Measurements from ENCODE around the gene MCUR1. TPM values are rescaled to one million over a fixed set of nuclear protein-coding genes. Genes with fewer than 3 reads are reported as not detected.

MCUR1 gene
- total and polyA plus RNA-seq, 10 of the 15 experiments (the other 5 are each of a cell fraction or from before 2014, with no cell fraction given), result 4.4 to 43.9 (median 18.3) TPM

DNA sequence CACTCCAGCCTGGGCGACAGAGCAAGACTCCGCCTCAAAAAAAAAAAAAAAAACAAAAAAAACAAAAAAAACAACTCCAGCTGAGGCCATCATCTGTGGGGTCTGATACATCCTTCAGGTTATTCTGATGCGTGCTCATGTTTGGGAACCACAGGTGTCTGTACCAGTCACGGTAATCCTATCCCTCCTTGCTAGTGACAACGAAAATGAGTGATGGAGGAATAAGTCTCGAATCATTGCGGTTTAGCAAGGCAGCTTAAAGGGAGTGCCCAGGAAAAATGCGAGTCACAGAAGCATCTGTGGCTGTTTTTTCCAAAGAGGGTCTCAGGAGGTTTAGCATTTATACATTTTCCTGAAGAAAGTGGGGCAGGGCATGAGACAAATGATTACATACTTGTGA lies 48.8 kb downstream of the MCUR1 start:
- ChIA-PET CTCF (interaction anchor here (1.5 kb wide), 1 partner anchor 20 kb away, joined by 3 read pairs; no protein-coding TSS in a partner anchor), POLR2A (no interaction called here), SMC1A (ENCODE audit: uncharacterized antibody, unreplicated experiment) (interaction anchor here (1.8 to 2.0 kb wide), 2 partner anchors 37 to 191 kb away, joined by 4 to 6 read pairs; partner anchors contain the start of gene SIRT5), RAD21 (ENCODE audit: unreplicated experiment) (interaction anchor here (0.9 to 1.0 kb wide), 2 partner anchors 151 to 431 kb away, joined by 3 read pairs; partner anchors contain the start of gene NOL7)
- Histone ChIP-seq H3K36me3 (ENCODE audit: control insufficient read depth in 2 of 2, insufficient read depth in 2 of 2, low read length in 1 of 2) (no peaks in the 10 kb centered on the region), H4K20me1 (ENCODE audit: control insufficient read depth, insufficient read depth) (no peaks in the 10 kb centered on the region), H3K4me1 (ENCODE audit: control insufficient read depth, insufficient read depth, low read length) (peaks cover 23% of the 10 kb centered on the region), H3K79me2 (ENCODE audit: control insufficient read depth, insufficient read depth, low read length) (no peaks in the 10 kb centered on the region), H3K4me2 (ENCODE audit: control insufficient read depth, insufficient read depth) (no peak overlapping the region), H3K4me3 (no peak overlapping the region), H3K9me3 (replicated peaks; ENCODE audit: control insufficient read depth, insufficient read depth, low read length) (peaks cover 3% of the 10 kb centered on the region; the same call in 2 of the 3 replicates), H2AFZ (ENCODE audit: control insufficient read depth, low read depth, low read length) (no peak overlapping the region), H3K9ac (ENCODE audit: control insufficient read depth, insufficient read depth, low read length) (no peak overlapping the region), H3K27ac (ENCODE audit: control insufficient read depth, insufficient read depth) (no peak overlapping the region), H3K27me3 (replicated peaks in 1 of 2; ENCODE audit: control insufficient read depth in 2 of 2, insufficient read depth in 2 of 2, low read length in 1 of 2) (peaks cover 0 to 2% of the 10 kb centered on the region in 2 experiments; a peak in 2 of 4 replicates)
- ATAC-seq (no peak), FAIRE-seq (no peak), DNase-seq (ENCODE audit: low read depth, low spot score) (no peak)
- no TSS peak for BruUV-seq (replicated peaks)
- in situ Hi-C loops (cut with MboI), result no loop called here
- intact Hi-C loops (cut with micrococcal nuclease; ENCODE audit: unreplicated experiment), result no loop called here
- TF ChIP-seq DPF2 (IDR thresholded peaks at IDR 0.05) (no peak), NR2C2 (IDR thresholded peaks at IDR 0.05; ENCODE audit: borderline replicate concordance, control insufficient read depth, insufficient read length, low read depth) (no peak), SUZ12 (IDR thresholded peaks at IDR 0.05; ENCODE audit: unreplicated experiment) (no peak), RELA (IDR thresholded peaks at IDR 0.05; ENCODE audit: borderline replicate concordance, partially characterized antibody) (no peak), CBFB (IDR thresholded peaks at IDR 0.05; ENCODE audit: low read depth) (no peak), HDGF (IDR thresholded peaks at IDR 0.05) (no peak), LARP7 (IDR thresholded peaks at IDR 0.05) (no peak), EED (IDR thresholded peaks at IDR 0.05; ENCODE audit: low read depth) (no peak), RCOR1 (conservative IDR thresholded peaks at IDR 0.05; ENCODE audit: low read depth, low read length) (no peak)
- TF ChIP-seq, protein P1, sequence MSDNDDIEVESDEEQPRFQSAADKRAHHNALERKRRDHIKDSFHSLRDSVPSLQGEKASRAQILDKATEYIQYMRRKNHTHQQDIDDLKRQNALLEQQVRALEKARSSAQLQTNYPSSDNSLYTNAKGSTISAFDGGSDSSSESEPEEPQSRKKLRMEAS (IDR thresholded peaks at IDR 0.05; ENCODE audit: low read depth, low read length), result no peak
- TF ChIP-seq, protein P2, sequence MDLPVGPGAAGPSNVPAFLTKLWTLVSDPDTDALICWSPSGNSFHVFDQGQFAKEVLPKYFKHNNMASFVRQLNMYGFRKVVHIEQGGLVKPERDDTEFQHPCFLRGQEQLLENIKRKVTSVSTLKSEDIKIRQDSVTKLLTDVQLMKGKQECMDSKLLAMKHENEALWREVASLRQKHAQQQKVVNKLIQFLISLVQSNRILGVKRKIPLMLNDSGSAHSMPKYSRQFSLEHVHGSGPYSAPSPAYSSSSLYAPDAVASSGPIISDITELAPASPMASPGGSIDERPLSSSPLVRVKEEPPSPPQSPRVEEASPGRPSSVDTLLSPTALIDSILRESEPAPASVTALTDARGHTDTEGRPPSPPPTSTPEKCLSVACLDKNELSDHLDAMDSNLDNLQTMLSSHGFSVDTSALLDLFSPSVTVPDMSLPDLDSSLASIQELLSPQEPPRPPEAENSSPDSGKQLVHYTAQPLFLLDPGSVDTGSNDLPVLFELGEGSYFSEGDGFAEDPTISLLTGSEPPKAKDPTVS (IDR thresholded peaks at IDR 0.05; ENCODE audit: low read depth, low read length), result no peak
- TF ChIP-seq, protein P3, sequence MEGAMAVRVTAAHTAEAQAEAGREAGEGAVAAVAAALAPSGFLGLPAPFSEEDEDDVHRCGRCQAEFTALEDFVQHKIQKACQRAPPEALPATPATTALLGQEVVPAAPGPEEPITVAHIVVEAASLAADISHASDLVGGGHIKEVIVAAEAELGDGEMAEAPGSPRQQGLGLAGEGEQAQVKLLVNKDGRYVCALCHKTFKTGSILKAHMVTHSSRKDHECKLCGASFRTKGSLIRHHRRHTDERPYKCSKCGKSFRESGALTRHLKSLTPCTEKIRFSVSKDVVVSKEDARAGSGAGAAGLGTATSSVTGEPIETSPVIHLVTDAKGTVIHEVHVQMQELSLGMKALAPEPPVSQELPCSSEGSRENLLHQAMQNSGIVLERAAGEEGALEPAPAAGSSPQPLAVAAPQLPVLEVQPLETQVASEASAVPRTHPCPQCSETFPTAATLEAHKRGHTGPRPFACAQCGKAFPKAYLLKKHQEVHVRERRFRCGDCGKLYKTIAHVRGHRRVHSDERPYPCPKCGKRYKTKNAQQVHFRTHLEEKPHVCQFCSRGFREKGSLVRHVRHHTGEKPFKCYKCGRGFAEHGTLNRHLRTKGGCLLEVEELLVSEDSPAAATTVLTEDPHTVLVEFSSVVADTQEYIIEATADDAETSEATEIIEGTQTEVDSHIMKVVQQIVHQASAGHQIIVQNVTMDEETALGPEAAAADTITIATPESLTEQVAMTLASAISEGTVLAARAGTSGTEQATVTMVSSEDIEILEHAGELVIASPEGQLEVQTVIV (IDR thresholded peaks at IDR 0.05; ENCODE audit: borderline replicate concordance, partially characterized antibody), result no peak
- TF ChIP-seq, protein P4, sequence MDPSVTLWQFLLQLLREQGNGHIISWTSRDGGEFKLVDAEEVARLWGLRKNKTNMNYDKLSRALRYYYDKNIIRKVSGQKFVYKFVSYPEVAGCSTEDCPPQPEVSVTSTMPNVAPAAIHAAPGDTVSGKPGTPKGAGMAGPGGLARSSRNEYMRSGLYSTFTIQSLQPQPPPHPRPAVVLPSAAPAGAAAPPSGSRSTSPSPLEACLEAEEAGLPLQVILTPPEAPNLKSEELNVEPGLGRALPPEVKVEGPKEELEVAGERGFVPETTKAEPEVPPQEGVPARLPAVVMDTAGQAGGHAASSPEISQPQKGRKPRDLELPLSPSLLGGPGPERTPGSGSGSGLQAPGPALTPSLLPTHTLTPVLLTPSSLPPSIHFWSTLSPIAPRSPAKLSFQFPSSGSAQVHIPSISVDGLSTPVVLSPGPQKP (IDR thresholded peaks at IDR 0.05; ENCODE audit: low read depth, low read length), result no peak
- TF ChIP-seq, protein P5, sequence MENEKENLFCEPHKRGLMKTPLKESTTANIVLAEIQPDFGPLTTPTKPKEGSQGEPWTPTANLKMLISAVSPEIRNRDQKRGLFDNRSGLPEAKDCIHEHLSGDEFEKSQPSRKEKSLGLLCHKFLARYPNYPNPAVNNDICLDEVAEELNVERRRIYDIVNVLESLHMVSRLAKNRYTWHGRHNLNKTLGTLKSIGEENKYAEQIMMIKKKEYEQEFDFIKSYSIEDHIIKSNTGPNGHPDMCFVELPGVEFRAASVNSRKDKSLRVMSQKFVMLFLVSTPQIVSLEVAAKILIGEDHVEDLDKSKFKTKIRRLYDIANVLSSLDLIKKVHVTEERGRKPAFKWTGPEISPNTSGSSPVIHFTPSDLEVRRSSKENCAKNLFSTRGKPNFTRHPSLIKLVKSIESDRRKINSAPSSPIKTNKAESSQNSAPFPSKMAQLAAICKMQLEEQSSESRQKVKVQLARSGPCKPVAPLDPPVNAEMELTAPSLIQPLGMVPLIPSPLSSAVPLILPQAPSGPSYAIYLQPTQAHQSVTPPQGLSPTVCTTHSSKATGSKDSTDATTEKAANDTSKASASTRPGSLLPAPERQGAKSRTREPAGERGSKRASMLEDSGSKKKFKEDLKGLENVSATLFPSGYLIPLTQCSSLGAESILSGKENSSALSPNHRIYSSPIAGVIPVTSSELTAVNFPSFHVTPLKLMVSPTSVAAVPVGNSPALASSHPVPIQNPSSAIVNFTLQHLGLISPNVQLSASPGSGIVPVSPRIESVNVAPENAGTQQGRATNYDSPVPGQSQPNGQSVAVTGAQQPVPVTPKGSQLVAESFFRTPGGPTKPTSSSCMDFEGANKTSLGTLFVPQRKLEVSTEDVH (IDR thresholded peaks at IDR 0.05; ENCODE audit: low read depth, partially characterized antibody), result no peak
- WGBS (ENCODE audit: insufficient coverage, insufficient replicate concordance, low lambda C conversion rate, missing lambda C conversion rate), result 86% methylated on average over 8 of the region's 8 CpGs

Data from GM12878 (cell line).